ENCODE measurements around the gene SNUPN. TPM values are rescaled to one million over a fixed set of nuclear protein-coding genes. Genes with fewer than 3 reads are reported as not detected.

The SNUPN gene
- total RNA-seq, result 10 to 100 TPM in 4 of 5 donors, 1 to 10 TPM in 1; 4.7 to 19.6 (median 15.1) TPM
- 10 to 100 TPM; 16.2 to 29.2 (median 24.3) TPM for polyA plus RNA-seq
- long read RNA-seq, donor 1, partial matches to known transcripts, result 0 of 3 reads
- long read RNA-seq, donor 1, other reads (novel, unspliced or antisense), result 0 of 3 reads
- long read RNA-seq, donor 2, partial matches to known transcripts, result 0 of 4 reads
- long read RNA-seq, donor 2, other reads (novel, unspliced or antisense), result 0 of 4 reads
- long read RNA-seq, donor 3, partial matches to known transcripts, result 0 of 4 reads
- long read RNA-seq, donor 3, other reads (novel, unspliced or antisense), result 0 of 4 reads
- long read RNA-seq, donor 4, partial matches to known transcripts, result 0 of 1 reads
- long read RNA-seq, donor 4, other reads (novel, unspliced or antisense), result 0 of 1 reads
- long read RNA-seq, donor 5, transcript SNUPN-201 (9 exons, 1,513 nt), result major isoform, 6 of 8 reads
- long read RNA-seq, donor 5, partial matches to known transcripts, result 0 of 8 reads
- long read RNA-seq, donor 5, other reads (novel, unspliced or antisense), result 0 of 8 reads
- long read RNA-seq, donor 6, transcript SNUPN-201 (9 exons, 1,513 nt), result major isoform, 13 of 19 reads
- long read RNA-seq, donor 6, partial matches to known transcripts, result 0 of 19 reads
- long read RNA-seq, donor 6, other reads (novel, unspliced or antisense), result 0 of 19 reads
- long read RNA-seq, donor 7, transcript SNUPN-201 (9 exons, 1,513 nt), result major isoform, 5 of 7 reads
- long read RNA-seq, donor 7, partial matches to known transcripts, result 0 of 7 reads
- long read RNA-seq, donor 7, other reads (novel, unspliced or antisense), result 0 of 7 reads
- long read RNA-seq, donor 8, partial matches to known transcripts, result 0 of 5 reads
- long read RNA-seq, donor 8, other reads (novel, unspliced or antisense), result 0 of 5 reads
- long read RNA-seq, donor 9, partial matches to known transcripts, result 0 of 8 reads
- long read RNA-seq, donor 9, other reads (novel, unspliced or antisense), result 0 of 8 reads
- long read RNA-seq, donor 10, partial matches to known transcripts, result 0 of 4 reads
- long read RNA-seq, donor 10, other reads (novel, unspliced or antisense), result 0 of 4 reads

DNA sequence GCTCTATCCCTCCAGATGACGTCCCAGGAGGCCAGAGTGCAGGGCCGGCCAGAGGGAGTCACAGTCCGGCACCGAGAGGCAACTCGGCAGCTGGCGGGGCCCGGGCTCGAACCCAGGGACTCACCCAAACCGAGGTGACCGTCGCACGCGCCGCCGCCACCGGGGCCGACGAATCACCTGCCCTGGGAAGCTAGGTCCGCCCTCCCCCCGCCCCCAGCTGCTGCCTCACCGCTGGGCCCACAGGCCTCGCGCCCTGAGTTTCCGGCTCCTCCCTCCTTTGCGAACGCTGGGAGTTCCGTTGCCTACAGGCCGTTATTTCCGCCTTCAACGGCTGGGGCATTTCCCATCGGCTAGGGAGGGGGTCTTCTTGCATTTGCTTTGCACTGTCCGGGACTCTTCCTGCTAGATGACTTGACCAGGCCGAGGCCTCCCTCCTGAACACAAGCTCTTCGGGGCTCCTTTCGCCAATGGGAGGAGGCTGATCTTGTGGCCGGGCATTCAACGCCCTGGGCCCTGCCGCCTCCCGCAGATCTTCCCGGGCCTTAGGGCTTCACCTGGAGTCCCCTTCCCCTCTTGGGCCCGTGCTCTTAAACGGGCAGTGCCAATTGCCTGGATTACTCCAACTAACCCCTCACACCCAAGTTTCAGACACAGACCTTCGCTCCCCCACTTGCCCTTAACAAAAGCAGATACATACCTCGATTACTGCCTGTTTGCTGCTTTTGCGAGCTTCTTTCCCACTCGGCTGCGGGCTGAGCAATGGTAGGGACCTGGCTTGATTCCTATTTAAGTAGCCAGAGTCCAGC, at the start of gene SNUPN:
SNUPN (minus strand) TSS at position 184 of the 806 bp plus-strand sequence. CDS start 4,674 bp downstream, outside the sequence.
- no peak for TF ChIP-seq POLR2A (IDR thresholded peaks at IDR 0.05)
- TF ChIP-seq, protein P1, sequence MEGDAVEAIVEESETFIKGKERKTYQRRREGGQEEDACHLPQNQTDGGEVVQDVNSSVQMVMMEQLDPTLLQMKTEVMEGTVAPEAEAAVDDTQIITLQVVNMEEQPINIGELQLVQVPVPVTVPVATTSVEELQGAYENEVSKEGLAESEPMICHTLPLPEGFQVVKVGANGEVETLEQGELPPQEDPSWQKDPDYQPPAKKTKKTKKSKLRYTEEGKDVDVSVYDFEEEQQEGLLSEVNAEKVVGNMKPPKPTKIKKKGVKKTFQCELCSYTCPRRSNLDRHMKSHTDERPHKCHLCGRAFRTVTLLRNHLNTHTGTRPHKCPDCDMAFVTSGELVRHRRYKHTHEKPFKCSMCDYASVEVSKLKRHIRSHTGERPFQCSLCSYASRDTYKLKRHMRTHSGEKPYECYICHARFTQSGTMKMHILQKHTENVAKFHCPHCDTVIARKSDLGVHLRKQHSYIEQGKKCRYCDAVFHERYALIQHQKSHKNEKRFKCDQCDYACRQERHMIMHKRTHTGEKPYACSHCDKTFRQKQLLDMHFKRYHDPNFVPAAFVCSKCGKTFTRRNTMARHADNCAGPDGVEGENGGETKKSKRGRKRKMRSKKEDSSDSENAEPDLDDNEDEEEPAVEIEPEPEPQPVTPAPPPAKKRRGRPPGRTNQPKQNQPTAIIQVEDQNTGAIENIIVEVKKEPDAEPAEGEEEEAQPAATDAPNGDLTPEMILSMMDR (IDR thresholded peaks at IDR 0.05), result peak in 1 of 7 experiments; percentile 21
- TF ChIP-seq POLR2AphosphoS5 (IDR thresholded peaks at IDR 0.05), result peak; percentile 74 to 92 (median 81)
- no peak for TF ChIP-seq EP300 (IDR thresholded peaks at IDR 0.05)
- peak; percentile 95 to 98 for DNase-seq
- Histone ChIP-seq H3K36me3 (no peaks in the 10 kb centered on the region), H3K27me3 (no peaks in the 10 kb centered on the region), H3K9me3 (no peaks in the 10 kb centered on the region), H3K4me1 (peaks cover 18 to 42% (median 35%) of the 10 kb centered on the region in 4 donors), H3K4me3 (peak within 1 kb of the TSS; percentile 80 to 92 (median 88)), H3K27ac (peak within 1 kb of the TSS; percentile 92 to 96 (median 94))
- WGBS, 5 donors, result 0 to 1% (median 1%) methylated on average over 36 to 47 of the region's 47 CpGs
- intact Hi-C loops (cut with DNase I; ENCODE audit: low total_unique reads), result no loop called here

DNA sequence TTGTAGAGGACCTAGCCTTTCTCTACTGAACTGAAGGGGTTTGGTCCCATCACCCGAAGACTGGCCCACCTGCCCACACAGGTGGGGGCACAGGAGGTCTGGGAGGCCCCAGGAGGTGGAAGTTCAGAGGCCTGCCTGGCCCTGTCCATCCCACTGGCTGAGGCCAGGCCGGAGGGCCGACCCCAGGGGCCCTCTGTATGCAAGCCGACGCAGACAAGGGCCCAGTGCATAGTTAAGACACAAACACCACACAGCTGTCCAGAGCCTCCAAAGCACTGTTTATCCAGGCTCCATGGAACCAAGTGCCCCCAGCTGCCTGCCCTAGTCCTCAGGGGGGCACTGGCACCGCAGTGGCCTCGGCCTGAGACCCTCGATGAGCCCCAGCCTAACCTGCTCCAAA, 48.8 kb upstream of the SNUPN start:
- no peaks in the 10 kb centered on the region for H3K9me3 ChIP-seq
- H3K4me3 ChIP-seq, result no peak overlapping the region
- peak overlapping the region in 3 of 5 donors; percentile 79 to 86 (median 82) for H3K27ac ChIP-seq
- H3K36me3 ChIP-seq, result peaks cover 0 to 40% (median 21%) of the 10 kb centered on the region in 4 donors
- peaks cover 20 to 50% (median 32%) of the 10 kb centered on the region in 4 donors for H3K4me1 ChIP-seq
- intact Hi-C loops (cut with DNase I; ENCODE audit: low total_unique reads), result no loop called here
- no peak for DNase-seq
- TF ChIP-seq EP300 (IDR thresholded peaks at IDR 0.05) (no peak), POLR2A (IDR thresholded peaks at IDR 0.05) (no peak), POLR2AphosphoS5 (IDR thresholded peaks at IDR 0.05) (no peak)
- TF ChIP-seq, protein P1 (IDR thresholded peaks at IDR 0.05), result no peak
- 84 to 91% (median 85%) methylated on average over 6 to 8 of the region's 8 CpGs for WGBS, 5 donors
- H3K27me3 ChIP-seq, result no peaks in the 10 kb centered on the region

DNA sequence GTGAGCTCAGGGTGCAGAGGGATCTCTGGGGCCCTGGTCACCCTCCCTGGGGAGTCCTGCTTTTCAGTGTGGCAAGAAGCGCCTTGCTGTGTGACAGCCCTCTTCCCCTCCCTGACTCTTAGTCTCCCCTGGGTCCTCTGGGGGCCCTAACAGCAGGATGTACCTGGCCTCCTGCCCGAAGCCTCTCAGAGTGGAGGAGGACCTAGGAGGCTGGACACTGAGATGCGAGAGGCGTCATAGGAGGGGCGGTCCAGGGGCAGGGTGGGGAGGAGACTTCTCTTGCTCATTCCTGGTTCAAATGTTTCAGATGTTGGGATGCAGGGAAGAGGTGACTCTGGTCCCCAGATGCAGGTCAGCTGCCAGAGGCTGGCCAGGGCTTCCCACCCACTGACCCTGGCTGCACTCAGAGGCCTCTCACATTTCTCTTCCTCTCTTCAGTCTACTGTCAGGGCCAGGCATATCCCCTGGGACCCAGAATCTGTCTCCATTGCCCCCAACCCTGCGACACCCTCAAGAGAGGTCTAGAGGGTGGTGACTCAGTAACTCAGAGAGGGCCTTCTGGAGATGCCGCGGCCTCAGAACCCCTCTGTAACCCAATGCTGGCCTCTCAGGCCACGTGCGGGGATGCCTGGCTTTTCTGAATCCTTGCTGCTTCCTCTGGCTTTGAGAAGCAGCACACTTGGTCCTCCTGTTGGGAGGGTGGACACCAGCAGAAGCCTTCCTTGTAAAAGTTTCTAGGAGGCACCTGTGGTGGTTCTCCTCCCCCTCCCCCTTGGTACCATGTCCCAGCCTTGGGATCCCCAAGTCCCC, 48.1 kb upstream of the SNUPN start:
- Histone ChIP-seq H3K27me3 (no peaks in the 10 kb centered on the region), H3K36me3 (peaks cover 0 to 33% (median 18%) of the 10 kb centered on the region in 4 donors), H3K27ac (peak overlapping the region; percentile 58 to 86 (median 82)), H3K4me1 (peaks cover 20 to 55% (median 33%) of the 10 kb centered on the region in 4 donors), H3K4me3 (no peak overlapping the region), H3K9me3 (no peaks in the 10 kb centered on the region)
- TF ChIP-seq, protein P1 (IDR thresholded peaks at IDR 0.05), result no peak
- no peak for TF ChIP-seq POLR2AphosphoS5 (IDR thresholded peaks at IDR 0.05)
- TF ChIP-seq EP300 (IDR thresholded peaks at IDR 0.05), result no peak
- no peak for TF ChIP-seq POLR2A (IDR thresholded peaks at IDR 0.05)
- WGBS, 5 donors, result 53 to 80% (median 73%) methylated on average over 7 to 10 of the region's 10 CpGs
- intact Hi-C loops (cut with DNase I; ENCODE audit: low total_unique reads), result no loop called here
- DNase-seq, result peak; percentile 43 to 89
